HK-2 (cell line): Measurements from ENCODE around the gene ZHX3.

Source experiments
- DNase-seq: peaks from one replicate; pipeline ENCODE4 v3.0.0-alpha.2; 2018; ENCODE audit not compliant: unreplicated experiment

The ZHX3 gene

GRCh38 chr20:41317546-41318270 is at the start of gene ZHX3:
Gene ZHX3 (minus strand): TSS chr20:41317731. CDS start chr20:41204916, 112,815 bp downstream.
- DNase-seq: peak; percentile 99

- no peak for DNase-seq
Measured at GRCh38 chr20:41367393-41367695, 49.8 kb upstream of the ZHX3 start.

GRCh38 chr20:41366546-41367392 is 49.2 kb upstream of the ZHX3 start, which contains the start of gene EMILIN3:
Gene EMILIN3 (minus strand): TSS chr20:41366818. CDS start chr20:41366634, 184 bp downstream.
- no peak for DNase-seq

- no peak for DNase-seq
Measured at GRCh38 chr20:41365777-41366545, 48.4 kb upstream of the ZHX3 start.

- DNase-seq: no peak
Measured at GRCh38 chr20:41364967-41365765, 47.6 kb upstream of the ZHX3 start.

- no peak for DNase-seq
Measured at GRCh38 chr20:41364236-41364855, 46.8 kb upstream of the ZHX3 start.

- DNase-seq: no peak
Measured at GRCh38 chr20:41363601-41364000, 46.1 kb upstream of the ZHX3 start.

GRCh38 chr20:41362748-41363140 is 45.2 kb upstream of the ZHX3 start:
- DNase-seq: no peak

GRCh38 chr20:41361757-41362747 is 44.5 kb upstream of the ZHX3 start:
- DNase-seq: no peak

- peak; percentile 26 for DNase-seq
Measured at GRCh38 chr20:41360831-41361756, 43.6 kb upstream of the ZHX3 start.

- DNase-seq: no peak
Measured at GRCh38 chr20:41359541-41360011, 42.0 kb upstream of the ZHX3 start.

- no peak for DNase-seq
Measured at GRCh38 chr20:41358717-41359116, 41.2 kb upstream of the ZHX3 start.

- DNase-seq: no peak
Measured at GRCh38 chr20:41358230-41358629, 40.7 kb upstream of the ZHX3 start.

- DNase-seq: no peak
Measured at GRCh38 chr20:41357424-41358163, 40.1 kb upstream of the ZHX3 start.

- no peak for DNase-seq
Measured at GRCh38 chr20:41356951-41357350, 39.4 kb upstream of the ZHX3 start.

- DNase-seq: no peak
Measured at GRCh38 chr20:41355598-41356203, 38.2 kb upstream of the ZHX3 start.

- no peak for DNase-seq
Measured at GRCh38 chr20:41355192-41355591, 37.7 kb upstream of the ZHX3 start.
